ENCODE results near the gene SFXN5. TPM values are rescaled to one million over a fixed set of nuclear protein-coding genes. Genes with fewer than 3 reads are reported as not detected.

SFXN5 gene
- total and polyA plus RNA-seq, 2 of the 8 experiments (the other 6 are each of a cell fraction or from before 2014, with no cell fraction given) = 29.3 to 33.1 TPM

DNA sequence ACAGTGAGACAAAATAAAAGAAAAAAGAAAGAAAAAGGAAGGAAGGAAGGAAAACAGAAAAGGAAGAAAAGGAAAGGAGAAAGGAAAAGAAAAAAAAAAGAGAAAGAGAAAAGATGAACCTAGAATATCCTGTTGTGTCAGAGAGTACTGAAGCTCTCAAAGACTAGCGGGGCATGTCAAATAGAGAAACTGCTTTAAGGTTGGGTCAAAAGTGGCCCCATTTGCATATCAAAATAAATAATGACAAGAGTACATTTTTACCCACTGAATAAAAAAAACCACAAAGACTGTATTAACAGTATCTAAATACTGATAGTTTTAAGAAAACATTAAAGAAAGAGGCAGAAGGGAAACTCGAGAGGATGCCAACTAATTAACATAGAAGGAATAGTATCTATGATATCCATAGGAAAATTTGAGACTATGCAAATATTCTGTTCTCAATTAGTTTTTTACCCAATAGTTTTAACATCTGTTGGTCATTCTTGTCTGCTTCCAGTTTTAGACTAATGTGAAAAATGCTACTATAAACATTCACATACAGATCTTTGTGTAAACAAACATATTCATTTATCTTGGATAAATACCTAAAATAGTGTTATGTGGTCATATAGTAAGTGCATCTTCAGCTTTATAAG, 53.2 kb downstream of the SFXN5 start:
- no peak overlapping the region for H2BK20ac ChIP-seq (ENCODE audit: low read length)
- H2AK5ac ChIP-seq (ENCODE audit: low read depth, low read length) = no peak overlapping the region
- no peak overlapping the region for H2BK15ac ChIP-seq (ENCODE audit: low read length)
- H3K23ac ChIP-seq (ENCODE audit: insufficient read length) = no peak overlapping the region
- H3K4me2 ChIP-seq (ENCODE audit: insufficient read depth in 1 of 2, low read depth in 2 of 2, low read length in 2 of 2) = no peak overlapping the region
- ChIA-PET POLR2A (ENCODE audit: partially characterized antibody) (no interaction called here), CTCF (ENCODE audit: partially characterized antibody) (interaction anchor here (1.2 to 2.2 kb wide), 6 partner anchors 10 to 159 kb away, joined by 3 to 5 read pairs (median 4); no protein-coding TSS in a partner anchor)
- H3K4me1 ChIP-seq (replicated peaks in 1 of 4; ENCODE audit: control insufficient read depth in 3 of 4, insufficient read depth in 4 of 4, low read length in 3 of 4) = no peaks in the 10 kb centered on the region; a peak in 1 of 7 replicates
- WGBS, 2 experiments (ENCODE audit: extremely low coverage in 1 of 2, insufficient coverage in 1 of 2, insufficient read length in 1 of 2, insufficient replicate concordance in 2 of 2, low coverage in 1 of 2, low lambda C conversion rate in 2 of 2, missing lambda C conversion rate in 1 of 2) = 91% methylated on average over 2 of the region's 2 CpGs; no CpG with 5 or more reads in 1 of the 2 experiments
- no peak overlapping the region for H2BK5ac ChIP-seq (ENCODE audit: low read depth, low read length)
- H3K79me1 ChIP-seq (ENCODE audit: low read depth, low read length) = no peaks in the 10 kb centered on the region
- no peak overlapping the region for H2AFZ ChIP-seq (ENCODE audit: low read length)
- H4K8ac ChIP-seq (ENCODE audit: extremely low read depth, insufficient read depth, low read length) = no peak overlapping the region
- no peaks in the 10 kb centered on the region for H3K23me2 ChIP-seq (ENCODE audit: low read depth, low read length)
- H3K27ac ChIP-seq (ENCODE audit: low read depth, low read length) = no peak overlapping the region
- H3K9ac ChIP-seq (replicated peaks in 1 of 4; ENCODE audit: extremely low read depth in 1 of 4, low read depth in 3 of 4, low read length in 3 of 4) = no peak overlapping the region
- H4K20me1 ChIP-seq (replicated peaks in 1 of 2; ENCODE audit: control insufficient read depth in 1 of 2, insufficient read depth in 2 of 2, low read length in 2 of 2) = peaks cover 0 to 2% of the 10 kb centered on the region in 2 experiments
- H3K79me2 ChIP-seq (ENCODE audit: control insufficient read depth in 1 of 2, insufficient read depth in 2 of 2, low read length in 2 of 2) = no peaks in the 10 kb centered on the region
- H3K27me3 ChIP-seq (replicated peaks in 1 of 4; ENCODE audit: control insufficient read depth in 3 of 4, extremely low read depth in 1 of 4, insufficient read depth in 3 of 4, low read length in 3 of 4) = no peaks in the 10 kb centered on the region
- no peak overlapping the region for H3K18ac ChIP-seq (ENCODE audit: extremely low read depth, low read length)
- H3K36me3 ChIP-seq (ENCODE audit: control insufficient read depth in 2 of 4, insufficient read depth in 4 of 4, low read length in 3 of 4) = no peaks in the 10 kb centered on the region
- H2BK120ac ChIP-seq (replicated peaks; ENCODE audit: low read depth, low read length) = no peak overlapping the region
- no peak overlapping the region for H3K4me3 ChIP-seq (ENCODE audit: extremely low read depth in 1 of 4, insufficient read depth in 2 of 4, low read depth in 3 of 4, low read length in 4 of 4)
- no peak overlapping the region for H2BK12ac ChIP-seq (ENCODE audit: low read depth, low read length)
- H3K14ac ChIP-seq (ENCODE audit: insufficient read length) = no peak overlapping the region
- H4K91ac ChIP-seq (replicated peaks; ENCODE audit: insufficient read length, low read length) = no peak overlapping the region
- DNase-seq (ENCODE audit: low read depth in 1 of 2, low spot score in 2 of 2) = no peak
- H3K4ac ChIP-seq (replicated peaks; ENCODE audit: insufficient read length, low read depth, low read length) = no peak overlapping the region
- no peak overlapping the region for H3K56ac ChIP-seq (replicated peaks; ENCODE audit: insufficient read length, low read depth, low read length)
- no peaks in the 10 kb centered on the region for H3K9me3 ChIP-seq (ENCODE audit: insufficient read depth in 2 of 2, low read depth in 1 of 2, low read length in 1 of 2)
- H4K5ac ChIP-seq (ENCODE audit: insufficient read length, low read depth, low read length) = no peak overlapping the region
- no peak for FAIRE-seq
- TF ChIP-seq NANOG (IDR thresholded peaks at IDR 0.05; ENCODE audit: insufficient read depth, low read depth, low read length, poor library complexity, severe bottlenecking) (no peak), SP4 (IDR thresholded peaks at IDR 0.05; ENCODE audit: low read length) (no peak), RFX5 (IDR thresholded peaks at IDR 0.05; ENCODE audit: borderline replicate concordance, low read depth, low read length) (no peak), RNF2 (IDR thresholded peaks at IDR 0.05; ENCODE audit: borderline replicate concordance, low read depth, low read length, missing control alignments, poor library complexity, severe bottlenecking) (no peak), ZNF274 (IDR thresholded peaks at IDR 0.05; ENCODE audit: borderline replicate concordance, extremely low read depth, low read length) (no peak), TAF1 (IDR thresholded peaks at IDR 0.05; ENCODE audit: low read depth, low read length) (no peak), CHD2 (IDR thresholded peaks at IDR 0.05; ENCODE audit: low read length) (no peak), YY1 (IDR thresholded peaks at IDR 0.05; ENCODE audit: low read depth, low read length) (no peak), EZH2 (IDR thresholded peaks at IDR 0.05; ENCODE audit: low read depth, low read length, severe bottlenecking) (no peak)
- TF ChIP-seq, protein P1, sequence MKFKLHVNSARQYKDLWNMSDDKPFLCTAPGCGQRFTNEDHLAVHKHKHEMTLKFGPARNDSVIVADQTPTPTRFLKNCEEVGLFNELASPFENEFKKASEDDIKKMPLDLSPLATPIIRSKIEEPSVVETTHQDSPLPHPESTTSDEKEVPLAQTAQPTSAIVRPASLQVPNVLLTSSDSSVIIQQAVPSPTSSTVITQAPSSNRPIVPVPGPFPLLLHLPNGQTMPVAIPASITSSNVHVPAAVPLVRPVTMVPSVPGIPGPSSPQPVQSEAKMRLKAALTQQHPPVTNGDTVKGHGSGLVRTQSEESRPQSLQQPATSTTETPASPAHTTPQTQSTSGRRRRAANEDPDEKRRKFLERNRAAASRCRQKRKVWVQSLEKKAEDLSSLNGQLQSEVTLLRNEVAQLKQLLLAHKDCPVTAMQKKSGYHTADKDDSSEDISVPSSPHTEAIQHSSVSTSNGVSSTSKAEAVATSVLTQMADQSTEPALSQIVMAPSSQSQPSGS (IDR thresholded peaks at IDR 0.05; ENCODE audit: low read length) = no peak
- TF ChIP-seq, protein P2, sequence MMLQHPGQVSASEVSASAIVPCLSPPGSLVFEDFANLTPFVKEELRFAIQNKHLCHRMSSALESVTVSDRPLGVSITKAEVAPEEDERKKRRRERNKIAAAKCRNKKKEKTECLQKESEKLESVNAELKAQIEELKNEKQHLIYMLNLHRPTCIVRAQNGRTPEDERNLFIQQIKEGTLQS (IDR thresholded peaks at IDR 0.05; ENCODE audit: insufficient read depth, low read depth, low read length) = no peak
